Stimulated activated CD4-positive, alpha-beta T cell treated with anti-CD3 and anti-CD28 coated beads, Interleukin-1b, Interleukin-23, amount 100 ng/mL, for 48 hours (primary cell): ENCODE results near the gene CLDN7.
"Not testable (repeated sequence)": the region's sequence is repeated elsewhere in the genome, so short reads cannot be mapped to it uniquely, and the experiment has no call there.

Source experiments
- DNase-seq: peaks from one replicate; pipeline ENCODE4 v3.0.0-alpha.2; 2020

Gene CLDN7

GRCh38 chr17:7252176-7253043 lies 9.9 kb downstream of the CLDN7 start, which contains the start of gene ELP5:
ELP5 (plus strand) TSS chr17:7252215; CDS start chr17:7252551, 336 bp downstream.
- DNase-seq, result peak; percentile 93

- DNase-seq, result peak; percentile 99
Measured at GRCh38 chr17:7251661-7252175, 10.6 kb downstream of the CLDN7 start, which contains the start of gene CTDNEP1. CTDNEP1 (minus strand) TSS chr17:7251734; CDS start chr17:7251296, 438 bp downstream.

GRCh38 chr17:7250695-7251627 lies 11.3 kb downstream of the CLDN7 start:
- peak; percentile 22 for DNase-seq

GRCh38 chr17:7249830-7250229 lies 12.4 kb downstream of the CLDN7 start:
- DNase-seq, result no peak

GRCh38 chr17:7249214-7249613 lies 13.1 kb downstream of the CLDN7 start:
- DNase-seq, result no peak

GRCh38 chr17:7248796-7249195 lies 13.5 kb downstream of the CLDN7 start:
- no peak for DNase-seq

- no peak for DNase-seq
Measured at GRCh38 chr17:7246779-7247178, 15.5 kb downstream of the CLDN7 start.

- DNase-seq, result not testable (repeated sequence)
Measured at GRCh38 chr17:7243838-7244237, 18.4 kb downstream of the CLDN7 start.

GRCh38 chr17:7243453-7243729 lies 18.9 kb downstream of the CLDN7 start:
- no peak for DNase-seq

GRCh38 chr17:7242717-7243452 lies 19.4 kb downstream of the CLDN7 start:
- DNase-seq, result peak; percentile 91

GRCh38 chr17:7241783-7242716 lies 20.2 kb downstream of the CLDN7 start, which contains the start of gene GABARAP:
GABARAP (minus strand) TSS chr17:7242449; CDS start chr17:7242330, 119 bp downstream.
- peak; percentile 91 for DNase-seq

- no peak for DNase-seq
Measured at GRCh38 chr17:7241090-7241733, 21.1 kb downstream of the CLDN7 start.

GRCh38 chr17:7240375-7240774 lies 21.9 kb downstream of the CLDN7 start:
- DNase-seq, result no peak

- DNase-seq, result peak; percentile 98
Measured at GRCh38 chr17:7239091-7240027, 22.9 kb downstream of the CLDN7 start, which contains the start of gene PHF23. PHF23 (minus strand) TSS chr17:7239457; CDS start chr17:7239279, 178 bp downstream.

- DNase-seq, result no peak
Measured at GRCh38 chr17:7238420-7239090, 23.7 kb downstream of the CLDN7 start.

- peak; percentile 85 for DNase-seq
Measured at GRCh38 chr17:7237761-7238419, 24.4 kb downstream of the CLDN7 start.

GRCh38 chr17:7237266-7237760 lies 25.0 kb downstream of the CLDN7 start:
- no peak for DNase-seq

- DNase-seq, result no peak
Measured at GRCh38 chr17:7236808-7237207, 25.5 kb downstream of the CLDN7 start.
